GM23338 (cell line): Measurements from ENCODE around the gene C18orf32. TPM values are rescaled to one million over a fixed set of nuclear protein-coding genes. Genes with fewer than 3 reads are reported as not detected.
"Not testable (repeated sequence)": the region's sequence is repeated elsewhere in the genome, so short reads cannot be mapped to it uniquely, and the experiment has no call there.

Experiments
- ATAC-seq: fragments of 200-7000 bp; cut with Tn5 transposase; 3 replicates; pipeline ENCODE4 v1.9.1; 2020
- DNase-seq: peaks from one replicate; pipeline ENCODE4 v3.0.0-alpha.2; 2015; ENCODE audit warnings: low spot score
- H2AFZ ChIP-seq: fragments of 200-600 bp; sonication (generic); 2 replicates; pipeline ENCODE4 v1.8.0; 2016; ENCODE audit warnings: antibody characterized with exemption, mild to moderate bottlenecking, moderate library complexity
- H3F3A ChIP-seq: fragments of 200-600 bp; sonication (generic); replicated peaks from 2 replicates; pipeline ENCODE4 v1.8.0; 2017; ENCODE audit warnings: antibody characterized with exemption, mixed run types, low read depth
- H3K27ac ChIP-seq: fragments of 200-600 bp; sonication (generic); 2 replicates; pipeline ENCODE4 v1.6.1; 2016; ENCODE audit warnings: low read depth
- H3K27me3 ChIP-seq: fragments of 200-600 bp; sonication (generic); 2 replicates; pipeline ENCODE4 v1.8.0; 2016; ENCODE audit warnings: mild to moderate bottlenecking, mixed run types, moderate library complexity; ENCODE audit not compliant: insufficient read depth
- H3K36me3 ChIP-seq: fragments of 200-600 bp; sonication (generic); 2 replicates; pipeline ENCODE4 v1.8.0; 2016; ENCODE audit warnings: mild to moderate bottlenecking; ENCODE audit not compliant: insufficient read depth
- H3K4me1 ChIP-seq: fragments of 200-600 bp; sonication (generic); 2 replicates; pipeline ENCODE4 v1.8.0; 2016; ENCODE audit warnings: mild to moderate bottlenecking, moderate library complexity; ENCODE audit not compliant: insufficient read depth
- H3K4me2 ChIP-seq: fragments of 200-600 bp; sonication (generic); 2 replicates; pipeline ENCODE4 v1.7.1; 2017; ENCODE audit warnings: mixed run types
- H3K4me3 ChIP-seq: fragments of 200-600 bp; sonication (generic); 2 replicates; pipeline ENCODE4 v1.6.1; 2016; ENCODE audit warnings: mixed run types
- H3K79me2 ChIP-seq: fragments of 200-600 bp; sonication (generic); replicated peaks from 2 replicates; pipeline ENCODE4 v1.8.0; 2017; ENCODE audit warnings: mild to moderate bottlenecking; ENCODE audit not compliant: insufficient read depth
- H3K9me2 ChIP-seq: fragments of 200-600 bp; sonication (generic); 2 replicates; pipeline ENCODE4 v1.8.0; 2017; ENCODE audit not compliant: insufficient read depth
- H4K20me1 ChIP-seq: fragments of 200-600 bp; sonication (generic); replicated peaks from 2 replicates; pipeline ENCODE4 v1.8.0; 2017; ENCODE audit warnings: mild to moderate bottlenecking; ENCODE audit not compliant: insufficient read depth
- H3K27ac Mint-ChIP-seq: 2 replicates; pipeline ENCODE4 v1.8.0; 2020; ENCODE audit warnings: inconsistent platforms, mild to moderate bottlenecking, moderate library complexity, mixed read lengths
- H3K27me3 Mint-ChIP-seq: 3 replicates; pipeline ENCODE4 v1.8.0; 2022; ENCODE audit warnings: low read depth, mild to moderate bottlenecking, moderate library complexity, mixed read lengths, inconsistent platforms; ENCODE audit not compliant: insufficient read depth, poor library complexity
- H3K36me3 Mint-ChIP-seq: 3 replicates; pipeline ENCODE4 v1.8.0; 2021; ENCODE audit warnings: low read depth, mild to moderate bottlenecking, inconsistent platforms, moderate library complexity, mixed read lengths
- H3K4me1 Mint-ChIP-seq: 3 replicates; pipeline ENCODE4 v1.8.0; 2020; ENCODE audit warnings: mild to moderate bottlenecking, inconsistent platforms, mixed read lengths
- H3K4me3 Mint-ChIP-seq: 3 replicates; pipeline ENCODE4 v1.8.0; 2021; ENCODE audit warnings: moderate library complexity, mild to moderate bottlenecking, inconsistent platforms, mixed read lengths
- H3K9me3 Mint-ChIP-seq: 3 replicates; pipeline ENCODE4 v1.8.0; 2020; ENCODE audit warnings: moderate library complexity, mild to moderate bottlenecking, inconsistent platforms, mixed read lengths
- CREB1 ChIP-seq: fragments of 250-450 bp; sonication (Bioruptor Pico); IDR thresholded peaks from 2 replicates; pipeline ENCODE4 v1.5.0; 2020; ENCODE audit warnings: low read depth, mild to moderate bottlenecking, moderate library complexity
- EZH2phosphoT487 ChIP-seq: fragments of 200-600 bp; sonication (generic); IDR thresholded peaks from one replicate; pipeline ENCODE4 v1.8.1; 2018; ENCODE audit warnings: antibody characterized with exemption; ENCODE audit not compliant: unreplicated experiment
- JUNB ChIP-seq: IDR thresholded peaks from one replicate; pipeline ENCODE4 v1.6.1; 2016; ENCODE audit warnings: antibody characterized with exemption; ENCODE audit not compliant: unreplicated experiment
- NANOG ChIP-seq: IDR thresholded peaks from 2 replicates; pipeline ENCODE4 v1.6.1; 2016; ENCODE audit warnings: antibody characterized with exemption, borderline replicate concordance
- POLR2AphosphoS5 ChIP-seq: IDR thresholded peaks from 2 replicates; pipeline ENCODE4 v1.6.1; 2016; ENCODE audit warnings: antibody characterized with exemption, low read depth
- STAT1 ChIP-seq: IDR thresholded peaks from one replicate; pipeline ENCODE4 v1.6.1; 2016; ENCODE audit warnings: antibody characterized with exemption; ENCODE audit not compliant: unreplicated experiment
- polyA plus RNA-seq: library from polyadenylated mRNA; unstranded; fragments of >200 nt; fragmentation: Nextera tagmentation; extraction: Ambion mirVana; gene quantifications from 2 replicates; pipeline ENCODE4 v1.2.1, GENCODE V29; 2016
- total RNA-seq: library from RNA; depleted of rRNA; stranded (reverse); fragments of >200 nt; shearing (Covaris generic); gene quantifications from 2 replicates; pipeline ENCODE4 v1.2.3, GENCODE V29; 2014
- TF ChIP-seq, protein P1 (sequence below), 2 experiments: fragments of 200-600 bp in 1 of 2; sonication (generic) in 1 of 2; conservative IDR thresholded peaks; 2 replicates each; pipeline versions ENCODE4 v1.5.1 to v1.6.1; 2016 to 2017; ENCODE audit warnings: antibody characterized with exemption in 2 of 2, low read depth in 2 of 2, mild to moderate bottlenecking in 2 of 2, moderate library complexity in 1 of 2
- TF ChIP-seq, protein P2 (sequence below): fragments of 250-450 bp; sonication (Bioruptor Pico); IDR thresholded peaks from 2 replicates; pipeline ENCODE4 v1.5.0; 2020; ENCODE audit warnings: mild to moderate bottlenecking, moderate library complexity

Gene C18orf32
- total and polyA plus RNA-seq, 2 experiments from 2014 or later: 25.3 to 72.4 TPM

DNA sequence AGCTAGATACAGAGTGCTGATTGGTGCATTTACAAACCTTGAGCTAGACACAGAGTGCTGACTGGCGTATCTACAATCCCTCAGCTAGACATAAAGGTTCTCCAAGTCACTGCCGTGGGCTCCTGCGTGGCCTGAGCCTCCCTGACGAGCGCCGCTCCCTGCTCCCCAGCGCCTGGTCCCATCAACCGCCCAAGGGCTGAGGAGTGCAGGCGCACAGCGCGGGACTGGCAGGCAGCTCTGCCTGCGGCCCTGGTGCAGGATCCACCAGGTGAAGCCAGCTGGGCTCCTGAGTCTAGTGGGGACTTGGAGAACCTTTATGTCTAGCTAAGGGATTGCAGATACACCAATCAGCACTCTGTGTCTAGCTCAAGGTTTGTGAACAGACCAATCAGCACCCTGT is 34.5 kb downstream of the C18orf32 start:
- H3K9me2 ChIP-seq, H3K4me1 Mint-ChIP-seq, DNase-seq, H3K27ac ChIP-seq, H3K4me3 ChIP-seq, H3K4me1 ChIP-seq, H3K4me2 ChIP-seq, H3K27me3 ChIP-seq, H3K4me3 Mint-ChIP-seq, H3F3A ChIP-seq, H3K27ac Mint-ChIP-seq, H4K20me1 ChIP-seq, ATAC-seq, H3K27me3 Mint-ChIP-seq, H2AFZ ChIP-seq: not testable (repeated sequence)
- Mint-ChIP-seq H3K36me3 (peaks cover 65% of the 10 kb centered on the region), H3K9me3 (peaks cover 48% of the 10 kb centered on the region)
- peaks cover 26% of the 10 kb centered on the region; the same call in 1 of the 2 replicates for H3K36me3 ChIP-seq
- peaks cover 43% of the 10 kb centered on the region for H3K79me2 ChIP-seq

DNA sequence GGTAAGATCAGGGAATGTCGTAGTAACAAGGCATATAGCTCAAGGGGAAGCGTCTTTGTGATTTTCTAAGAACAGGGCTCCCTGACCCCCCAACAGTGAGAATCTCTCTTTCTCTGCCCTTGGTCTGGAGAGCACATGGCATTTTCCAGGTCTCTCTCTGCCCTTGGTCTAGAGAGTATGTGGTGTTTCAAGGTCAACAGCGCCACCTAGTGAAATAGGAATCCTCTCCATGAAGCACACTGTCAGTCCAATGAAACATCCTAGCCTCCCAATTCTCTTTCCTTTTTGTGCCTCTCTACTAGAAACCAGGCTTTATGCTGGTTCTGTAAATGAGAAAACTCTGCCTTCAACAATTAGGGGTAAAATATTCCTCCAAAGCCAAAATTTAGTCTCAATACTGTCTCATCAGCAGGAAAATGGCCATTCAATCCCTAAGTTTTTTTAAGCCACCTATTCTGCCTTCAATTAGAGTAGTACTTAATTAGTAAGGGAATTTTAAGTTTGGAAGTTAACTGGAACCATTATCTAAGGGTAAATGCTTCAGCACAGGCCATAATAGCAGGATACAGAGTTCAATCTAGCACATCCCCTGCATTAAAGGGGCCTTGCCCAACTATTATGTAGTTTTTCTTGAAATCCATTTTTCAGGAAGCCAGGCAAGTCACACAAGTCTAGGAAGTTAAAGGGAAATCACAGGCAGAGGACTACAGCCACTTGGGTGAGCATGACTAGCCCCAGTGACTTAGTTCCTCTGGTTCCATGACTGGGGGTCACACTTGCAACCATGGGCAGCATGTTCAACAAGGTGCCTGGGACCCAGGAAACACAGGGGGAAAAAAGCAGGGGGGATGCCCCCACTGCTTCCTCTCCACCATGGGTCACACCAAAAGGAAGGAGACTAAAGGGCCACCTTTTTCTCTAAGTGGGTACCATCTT is 39.0 kb downstream of the C18orf32 start:
- no peaks in the 10 kb centered on the region for H3K27me3 ChIP-seq
- H3K4me2 ChIP-seq: no peak overlapping the region
- Mint-ChIP-seq H3K4me1 (no peaks in the 10 kb centered on the region), H3K27me3 (peaks cover 4% of the 10 kb centered on the region), H3K9me3 (peaks cover 40% of the 10 kb centered on the region), H3K36me3 (peaks cover 50% of the 10 kb centered on the region), H3K4me3 (no peak overlapping the region), H3K27ac (no peak overlapping the region)
- no peak overlapping the region for H3K27ac ChIP-seq
- no peak overlapping the region for H2AFZ ChIP-seq
- 0 out of 2 replicates have a peak, but pooled peaks cover 3% of the 10 kb centered on the region for H3K9me2 ChIP-seq
- H3K4me3 ChIP-seq: no peak overlapping the region
- DNase-seq: peak; percentile 94
- H4K20me1 ChIP-seq: no peaks in the 10 kb centered on the region
- no peak for TF ChIP-seq STAT1
- TF ChIP-seq, protein P1, sequence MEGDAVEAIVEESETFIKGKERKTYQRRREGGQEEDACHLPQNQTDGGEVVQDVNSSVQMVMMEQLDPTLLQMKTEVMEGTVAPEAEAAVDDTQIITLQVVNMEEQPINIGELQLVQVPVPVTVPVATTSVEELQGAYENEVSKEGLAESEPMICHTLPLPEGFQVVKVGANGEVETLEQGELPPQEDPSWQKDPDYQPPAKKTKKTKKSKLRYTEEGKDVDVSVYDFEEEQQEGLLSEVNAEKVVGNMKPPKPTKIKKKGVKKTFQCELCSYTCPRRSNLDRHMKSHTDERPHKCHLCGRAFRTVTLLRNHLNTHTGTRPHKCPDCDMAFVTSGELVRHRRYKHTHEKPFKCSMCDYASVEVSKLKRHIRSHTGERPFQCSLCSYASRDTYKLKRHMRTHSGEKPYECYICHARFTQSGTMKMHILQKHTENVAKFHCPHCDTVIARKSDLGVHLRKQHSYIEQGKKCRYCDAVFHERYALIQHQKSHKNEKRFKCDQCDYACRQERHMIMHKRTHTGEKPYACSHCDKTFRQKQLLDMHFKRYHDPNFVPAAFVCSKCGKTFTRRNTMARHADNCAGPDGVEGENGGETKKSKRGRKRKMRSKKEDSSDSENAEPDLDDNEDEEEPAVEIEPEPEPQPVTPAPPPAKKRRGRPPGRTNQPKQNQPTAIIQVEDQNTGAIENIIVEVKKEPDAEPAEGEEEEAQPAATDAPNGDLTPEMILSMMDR (conservative IDR thresholded peaks at IDR 0.05; ENCODE audit: low read depth in 2 of 2): peak; percentile 81 to 92
- ATAC-seq: peak; percentile 99
- H3K4me1 ChIP-seq: no peaks in the 10 kb centered on the region
- peaks cover 26% of the 10 kb centered on the region; the same call in 1 of the 2 replicates for H3K36me3 ChIP-seq
- H3F3A ChIP-seq: no peaks in the 10 kb centered on the region
- H3K79me2 ChIP-seq: peaks cover 34% of the 10 kb centered on the region

DNA sequence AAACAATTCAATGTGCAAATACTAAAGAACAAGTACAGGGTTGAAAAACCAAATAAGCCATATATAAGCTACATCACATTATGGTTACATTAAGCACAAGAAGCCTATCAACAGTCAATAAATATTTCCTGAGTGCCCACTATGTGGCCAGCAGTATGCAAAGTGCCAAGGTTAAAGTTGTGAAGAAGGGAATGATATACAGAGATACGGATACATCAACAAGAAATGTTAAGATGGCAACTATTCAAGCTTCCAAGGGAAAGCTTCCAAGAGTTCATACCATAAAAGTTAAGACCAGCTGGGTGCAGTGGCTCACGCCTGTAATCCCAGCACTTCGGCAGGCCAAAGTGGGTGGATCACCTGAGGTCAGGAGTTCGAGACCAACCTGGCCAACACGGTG is 40.6 kb downstream of the C18orf32 start:
- H3K36me3 Mint-ChIP-seq: peaks cover 38% of the 10 kb centered on the region
- H3K4me3 ChIP-seq: no peak overlapping the region
- ATAC-seq: no peak
- no peak overlapping the region for H3K27ac ChIP-seq
- H4K20me1 ChIP-seq: 0 out of 2 replicates have a peak, but pooled peaks cover 3% of the 10 kb centered on the region
- peaks cover 5% of the 10 kb centered on the region for H3K27me3 Mint-ChIP-seq
- peaks cover 4% of the 10 kb centered on the region; the same call in 1 of the 2 replicates for H3F3A ChIP-seq
- peaks cover 34% of the 10 kb centered on the region for H3K79me2 ChIP-seq
- no peak for DNase-seq
- H3K9me2 ChIP-seq: 0 out of 2 replicates have a peak, but pooled peaks cover 3% of the 10 kb centered on the region
- no peak overlapping the region for H3K4me2 ChIP-seq
- H3K36me3 ChIP-seq: peaks cover 25% of the 10 kb centered on the region; the same call in 1 of the 2 replicates
- H2AFZ ChIP-seq: no peak overlapping the region
- H3K27ac Mint-ChIP-seq: no peak overlapping the region
- H3K27me3 ChIP-seq: no peaks in the 10 kb centered on the region
- H3K4me1 Mint-ChIP-seq: no peaks in the 10 kb centered on the region
- peaks cover 31% of the 10 kb centered on the region for H3K9me3 Mint-ChIP-seq
- H3K4me3 Mint-ChIP-seq: no peak overlapping the region
- no peaks in the 10 kb centered on the region for H3K4me1 ChIP-seq
- no peak for TF ChIP-seq EZH2phosphoT487
- no peak for TF ChIP-seq NANOG
- TF ChIP-seq JUNB: no peak
- no peak for TF ChIP-seq CREB1 (CRISPR knock-in tag)
- TF ChIP-seq, protein P2, sequence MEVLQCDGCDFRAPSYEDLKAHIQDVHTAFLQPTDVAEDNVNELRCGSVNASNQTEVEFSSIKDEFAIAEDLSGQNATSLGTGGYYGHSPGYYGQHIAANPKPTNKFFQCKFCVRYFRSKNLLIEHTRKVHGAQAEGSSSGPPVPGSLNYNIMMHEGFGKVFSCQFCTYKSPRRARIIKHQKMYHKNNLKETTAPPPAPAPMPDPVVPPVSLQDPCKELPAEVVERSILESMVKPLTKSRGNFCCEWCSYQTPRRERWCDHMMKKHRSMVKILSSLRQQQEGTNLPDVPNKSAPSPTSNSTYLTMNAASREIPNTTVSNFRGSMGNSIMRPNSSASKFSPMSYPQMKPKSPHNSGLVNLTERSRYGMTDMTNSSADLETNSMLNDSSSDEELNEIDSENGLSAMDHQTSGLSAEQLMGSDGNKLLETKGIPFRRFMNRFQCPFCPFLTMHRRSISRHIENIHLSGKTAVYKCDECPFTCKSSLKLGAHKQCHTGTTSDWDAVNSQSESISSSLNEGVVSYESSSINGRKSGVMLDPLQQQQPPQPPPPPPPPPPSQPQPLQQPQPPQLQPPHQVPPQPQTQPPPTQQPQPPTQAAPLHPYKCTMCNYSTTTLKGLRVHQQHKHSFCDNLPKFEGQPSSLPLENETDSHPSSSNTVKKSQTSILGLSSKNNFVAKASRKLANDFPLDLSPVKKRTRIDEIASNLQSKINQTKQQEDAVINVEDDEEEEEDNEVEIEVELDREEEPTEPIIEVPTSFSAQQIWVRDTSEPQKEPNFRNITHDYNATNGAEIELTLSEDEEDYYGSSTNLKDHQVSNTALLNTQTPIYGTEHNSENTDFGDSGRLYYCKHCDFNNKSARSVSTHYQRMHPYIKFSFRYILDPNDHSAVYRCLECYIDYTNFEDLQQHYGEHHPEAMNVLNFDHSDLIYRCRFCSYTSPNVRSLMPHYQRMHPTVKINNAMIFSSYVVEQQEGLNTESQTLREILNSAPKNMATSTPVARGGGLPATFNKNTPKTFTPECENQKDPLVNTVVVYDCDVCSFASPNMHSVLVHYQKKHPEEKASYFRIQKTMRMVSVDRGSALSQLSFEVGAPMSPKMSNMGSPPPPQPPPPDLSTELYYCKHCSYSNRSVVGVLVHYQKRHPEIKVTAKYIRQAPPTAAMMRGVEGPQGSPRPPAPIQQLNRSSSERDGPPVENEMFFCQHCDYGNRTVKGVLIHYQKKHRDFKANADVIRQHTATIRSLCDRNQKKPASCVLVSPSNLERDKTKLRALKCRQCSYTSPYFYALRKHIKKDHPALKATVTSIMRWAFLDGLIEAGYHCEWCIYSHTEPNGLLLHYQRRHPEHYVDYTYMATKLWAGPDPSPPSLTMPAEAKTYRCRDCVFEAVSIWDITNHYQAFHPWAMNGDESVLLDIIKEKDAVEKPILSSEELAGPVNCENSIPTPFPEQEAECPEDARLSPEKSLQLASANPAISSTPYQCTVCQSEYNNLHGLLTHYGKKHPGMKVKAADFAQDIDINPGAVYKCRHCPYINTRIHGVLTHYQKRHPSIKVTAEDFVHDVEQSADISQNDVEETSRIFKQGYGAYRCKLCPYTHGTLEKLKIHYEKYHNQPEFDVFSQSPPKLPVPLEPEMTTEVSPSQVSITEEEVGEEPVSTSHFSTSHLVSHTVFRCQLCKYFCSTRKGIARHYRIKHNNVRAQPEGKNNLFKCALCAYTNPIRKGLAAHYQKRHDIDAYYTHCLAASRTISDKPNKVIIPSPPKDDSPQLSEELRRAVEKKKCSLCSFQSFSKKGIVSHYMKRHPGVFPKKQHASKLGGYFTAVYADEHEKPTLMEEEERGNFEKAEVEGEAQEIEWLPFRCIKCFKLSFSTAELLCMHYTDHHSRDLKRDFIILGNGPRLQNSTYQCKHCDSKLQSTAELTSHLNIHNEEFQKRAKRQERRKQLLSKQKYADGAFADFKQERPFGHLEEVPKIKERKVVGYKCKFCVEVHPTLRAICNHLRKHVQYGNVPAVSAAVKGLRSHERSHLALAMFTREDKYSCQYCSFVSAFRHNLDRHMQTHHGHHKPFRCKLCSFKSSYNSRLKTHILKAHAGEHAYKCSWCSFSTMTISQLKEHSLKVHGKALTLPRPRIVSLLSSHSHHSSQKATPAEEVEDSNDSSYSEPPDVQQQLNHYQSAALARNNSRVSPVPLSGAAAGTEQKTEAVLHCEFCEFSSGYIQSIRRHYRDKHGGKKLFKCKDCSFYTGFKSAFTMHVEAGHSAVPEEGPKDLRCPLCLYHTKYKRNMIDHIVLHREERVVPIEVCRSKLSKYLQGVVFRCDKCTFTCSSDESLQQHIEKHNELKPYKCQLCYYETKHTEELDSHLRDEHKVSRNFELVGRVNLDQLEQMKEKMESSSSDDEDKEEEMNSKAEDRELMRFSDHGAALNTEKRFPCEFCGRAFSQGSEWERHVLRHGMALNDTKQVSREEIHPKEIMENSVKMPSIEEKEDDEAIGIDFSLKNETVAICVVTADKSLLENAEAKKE: no peak
- TF ChIP-seq POLR2AphosphoS5: no peak
